ENCODE measurements around the gene SF3B1.

- TF ChIP-seq CTCF (IDR thresholded peaks at IDR 0.05) (no peak), EZH2 (IDR thresholded peaks at IDR 0.05) (no peak)
Measured at GRCh38 chr2:197464175-197464574, 29.3 kb upstream of the SF3B1 start.

Measured in neural progenitor cell (in vitro differentiated cells).